Measurements from ENCODE around the gene SGSM1. TPM values are rescaled to one million over a fixed set of nuclear protein-coding genes. Genes with fewer than 3 reads are reported as not detected.
A peak's percentile ranks its signal among the peaks of the same experiment; 100 is the strongest.

The SGSM1 gene
- total and polyA plus RNA-seq, 8 donors = 0.68 to 4.7 (median 2.5) TPM

DNA sequence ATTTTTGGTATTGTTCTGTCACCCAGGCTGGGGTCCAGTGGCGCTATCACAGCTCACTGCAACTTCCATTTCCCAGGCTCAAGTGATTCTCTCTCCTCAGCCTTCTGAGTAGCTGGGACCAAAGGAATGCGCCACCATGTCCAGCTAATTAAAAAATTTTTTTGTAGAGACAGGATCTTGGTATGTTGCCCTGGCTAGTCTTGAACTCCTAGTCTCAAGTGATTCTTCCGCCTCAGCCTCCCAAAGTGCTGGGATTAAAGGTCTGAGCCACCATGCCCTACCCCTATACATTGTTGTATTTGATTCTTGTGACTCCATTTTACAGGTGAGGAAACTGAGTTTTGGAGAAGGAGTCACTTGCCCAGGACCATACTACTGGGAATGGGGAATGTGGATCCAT lies 158.4 kb downstream of the SGSM1 start:
- no peak for DNase-seq
- no peaks in the 10 kb centered on the region for H3K36me3 ChIP-seq

DNA sequence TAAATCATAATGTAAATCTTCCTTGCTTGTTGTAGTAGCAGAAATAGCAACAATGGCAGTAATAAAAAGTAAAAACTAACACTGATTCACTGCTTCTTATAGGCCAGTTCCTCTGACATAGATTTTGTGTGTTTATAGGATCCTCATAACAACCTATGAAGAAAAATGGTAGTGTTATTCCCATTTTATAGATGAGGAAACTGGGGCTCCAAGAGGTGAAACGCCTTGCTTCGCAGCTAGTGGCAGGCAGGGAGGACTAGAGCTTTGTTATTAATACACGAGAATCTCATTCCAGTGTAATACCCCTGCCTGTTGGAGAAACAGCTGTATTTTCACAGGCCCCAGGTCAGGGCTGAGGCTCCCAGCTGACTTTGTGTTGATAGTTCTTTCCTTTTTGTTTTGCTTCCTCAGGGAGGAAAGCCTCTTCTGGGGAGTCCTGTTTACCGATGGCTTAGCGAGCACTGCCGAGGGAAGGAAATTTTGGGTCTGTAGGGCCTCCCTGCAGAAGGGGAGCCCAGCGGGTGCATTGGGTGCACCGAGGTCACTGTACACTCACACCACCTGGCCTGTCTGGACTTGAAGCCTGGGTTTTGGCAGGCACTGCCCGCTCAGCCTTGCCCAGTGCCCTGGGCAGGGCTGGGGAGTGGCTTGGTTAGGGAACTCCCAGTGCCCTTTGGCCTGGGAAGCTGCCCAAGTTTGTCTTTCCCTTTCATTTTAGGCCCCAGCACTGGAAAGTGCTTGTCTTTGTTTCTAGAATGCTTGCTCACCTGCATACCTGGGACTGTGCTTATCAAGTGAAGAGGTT lies 160.0 kb downstream of the SGSM1 start:
- intact Hi-C loops (cut with DNase I; ENCODE audit: low total_unique reads) = no loop called here
- WGBS, 5 donors = 26 to 50% (median 28%) methylated on average over 4 to 9 of the region's 9 CpGs

More for the DNA sequence above, 158.4 kb downstream of the SGSM1 start:
- peaks cover 6 to 30% (median 19%) of the 10 kb centered on the region in 4 donors for H3K4me1 ChIP-seq
- peak overlapping the region in 1 of 5 donors; percentile 72 for H3K27ac ChIP-seq
- no peak overlapping the region for H3K4me3 ChIP-seq
- no peaks in the 10 kb centered on the region for H3K9me3 ChIP-seq
- H3K27me3 ChIP-seq = no peaks in the 10 kb centered on the region
- 89 to 98% (median 96%) methylated on average over 3 of the region's 3 CpGs for WGBS, 5 donors
- intact Hi-C loops (cut with DNase I; ENCODE audit: low total_unique reads) = no loop called here
- TF ChIP-seq CTCF (IDR thresholded peaks at IDR 0.05) = no peak

DNA sequence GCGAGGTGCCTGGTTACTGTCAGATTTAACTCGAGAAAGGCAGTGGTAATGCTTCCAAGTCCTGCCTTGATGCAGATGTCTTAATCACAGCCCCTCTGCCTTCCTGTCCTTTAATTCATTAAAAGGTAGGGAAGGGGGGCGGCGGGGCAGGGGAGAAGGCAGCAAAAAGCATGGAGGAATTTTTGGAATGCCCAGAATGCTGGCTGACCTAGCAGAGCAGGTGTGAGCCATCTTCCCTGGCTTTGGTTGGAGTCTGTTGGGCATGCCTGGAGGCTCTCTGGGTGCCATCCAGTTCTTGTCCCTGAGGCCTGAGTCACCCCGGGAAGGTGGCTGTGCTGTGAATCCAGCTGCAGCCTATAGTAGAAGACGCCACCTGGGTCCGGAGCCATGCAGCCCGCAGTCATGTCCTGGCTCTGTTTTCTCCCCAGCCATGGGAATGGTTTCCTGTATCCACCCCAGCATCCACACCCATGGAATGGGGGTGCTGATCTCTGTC lies 162.1 kb downstream of the SGSM1 start:
- H3K36me3 ChIP-seq = no peaks in the 10 kb centered on the region
- H3K27me3 ChIP-seq = no peaks in the 10 kb centered on the region
- H3K4me3 ChIP-seq = no peak overlapping the region
- 82 to 90% (median 86%) methylated on average over 5 to 8 of the region's 8 CpGs for WGBS, 5 donors
- H3K27ac ChIP-seq = no peak overlapping the region
- H3K9me3 ChIP-seq = no peaks in the 10 kb centered on the region
- no peak for DNase-seq
- TF ChIP-seq POLR2AphosphoS5 (IDR thresholded peaks at IDR 0.05) = no peak
- no peak for TF ChIP-seq CTCF (IDR thresholded peaks at IDR 0.05)
- no peak for TF ChIP-seq POLR2A (IDR thresholded peaks at IDR 0.05)
- intact Hi-C loops (cut with DNase I; ENCODE audit: low total_unique reads) = no loop called here
- H3K4me1 ChIP-seq = peaks cover 6 to 38% (median 23%) of the 10 kb centered on the region in 4 donors

More for the DNA sequence above, 160.0 kb downstream of the SGSM1 start:
- peak overlapping the region; percentile 33 to 72 (median 62) for H3K27ac ChIP-seq
- no peaks in the 10 kb centered on the region for H3K36me3 ChIP-seq
- peak in 1 of 3 donors; percentile 67 for TF ChIP-seq POLR2AphosphoS5 (IDR thresholded peaks at IDR 0.05)
- no peak for TF ChIP-seq EP300 (IDR thresholded peaks at IDR 0.05)
- H3K9me3 ChIP-seq = no peaks in the 10 kb centered on the region
- H3K27me3 ChIP-seq = no peaks in the 10 kb centered on the region
- peak; percentile 74 to 91 for DNase-seq
- peaks cover 6 to 38% (median 22%) of the 10 kb centered on the region in 4 donors for H3K4me1 ChIP-seq
- no peak overlapping the region for H3K4me3 ChIP-seq

DNA sequence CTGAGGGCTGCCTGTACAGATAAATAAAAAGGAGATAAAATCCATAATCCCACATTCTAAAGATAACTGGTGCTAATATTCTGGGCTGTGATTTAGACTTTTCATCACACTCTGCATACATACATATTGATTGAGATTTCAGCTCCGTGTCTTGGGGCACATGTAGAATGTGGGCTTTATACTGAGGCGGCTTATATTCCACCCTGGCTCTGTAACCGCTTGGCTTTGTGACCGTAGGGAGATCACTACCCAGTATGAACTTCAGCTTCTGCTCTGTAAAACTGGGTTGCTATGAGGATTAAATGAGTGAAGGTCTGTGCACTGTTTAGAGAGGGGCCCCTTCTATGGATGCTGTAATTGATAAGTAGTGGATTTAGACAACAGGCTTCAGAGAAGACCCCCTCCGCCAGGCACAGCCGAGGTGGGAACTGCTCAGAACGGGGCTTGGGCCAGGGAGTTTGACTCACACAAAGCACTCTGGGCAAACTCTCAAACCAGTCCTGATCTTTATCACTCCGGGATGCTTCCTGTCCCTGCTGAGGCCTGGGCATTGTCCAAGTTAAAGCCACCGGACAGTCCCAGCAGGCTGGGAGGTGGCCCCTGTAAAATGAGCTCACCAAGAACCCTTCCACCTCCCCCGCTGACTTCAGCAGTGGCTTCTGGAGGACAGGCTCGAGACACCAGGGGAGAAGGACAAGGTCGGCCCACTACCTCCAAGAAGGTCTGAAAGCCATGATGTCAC lies 163.7 kb downstream of the SGSM1 start:
- Histone ChIP-seq H3K27me3 (no peaks in the 10 kb centered on the region), H3K27ac (peak overlapping the region in 3 of 5 donors; percentile 41 to 59 (median 44)), H3K36me3 (no peaks in the 10 kb centered on the region), H3K9me3 (no peaks in the 10 kb centered on the region), H3K4me3 (no peak overlapping the region), H3K4me1 (peaks cover 6 to 49% (median 24%) of the 10 kb centered on the region in 4 donors)
- DNase-seq = peak in 1 of 2 donors; percentile 37
- intact Hi-C loops (cut with DNase I; ENCODE audit: low total_unique reads) = no loop called here
- TF ChIP-seq POLR2AphosphoS5 (IDR thresholded peaks at IDR 0.05) = no peak
- no peak for TF ChIP-seq POLR2A (IDR thresholded peaks at IDR 0.05)
- no peak for TF ChIP-seq EP300 (IDR thresholded peaks at IDR 0.05)
- no peak for TF ChIP-seq CTCF (IDR thresholded peaks at IDR 0.05)
- 47 to 57% (median 53%) methylated on average over 10 to 12 of the region's 12 CpGs for WGBS, 5 donors
